ENCODE results near the gene UGT1A10.

UGT1A10 gene

DNA sequence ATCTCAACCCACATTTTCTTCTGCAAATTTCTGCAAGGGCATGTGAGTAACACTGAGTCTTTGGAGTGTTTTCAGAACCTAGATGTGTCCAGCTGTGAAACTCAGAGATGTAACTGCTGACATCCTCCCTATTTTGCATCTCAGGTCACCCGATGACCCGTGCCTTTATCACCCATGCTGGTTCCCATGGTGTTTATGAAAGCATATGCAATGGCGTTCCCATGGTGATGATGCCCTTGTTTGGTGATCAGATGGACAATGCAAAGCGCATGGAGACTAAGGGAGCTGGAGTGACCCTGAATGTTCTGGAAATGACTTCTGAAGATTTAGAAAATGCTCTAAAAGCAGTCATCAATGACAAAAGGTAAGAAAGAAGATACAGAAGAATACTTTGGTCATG lies 131.8 kb downstream of the UGT1A10 start:
- DNase-seq (ENCODE audit: extremely low read depth in 1 of 2, low read depth in 1 of 2) = no peak

DNA sequence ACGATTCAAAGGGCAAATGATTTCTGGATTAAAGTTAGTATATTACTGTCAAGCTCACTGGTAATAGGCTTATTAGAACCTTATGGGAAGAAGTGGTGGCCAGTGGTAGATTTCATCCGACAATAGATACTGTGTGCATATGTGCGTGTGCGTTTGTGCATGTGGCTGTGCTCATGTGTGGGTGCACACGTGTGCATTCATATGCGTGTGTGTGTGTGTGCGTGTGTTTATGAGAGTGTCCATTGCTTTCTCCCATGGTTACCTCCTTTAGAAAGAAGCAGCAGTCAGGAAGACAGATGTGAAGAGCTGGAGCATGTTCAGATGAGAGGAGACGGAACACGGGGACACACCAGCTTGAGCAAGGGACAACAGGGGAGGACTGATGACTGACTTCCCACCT lies 133.0 kb downstream of the UGT1A10 start:
- no peak for DNase-seq (ENCODE audit: extremely low read depth in 1 of 2, low read depth in 1 of 2)

DNA sequence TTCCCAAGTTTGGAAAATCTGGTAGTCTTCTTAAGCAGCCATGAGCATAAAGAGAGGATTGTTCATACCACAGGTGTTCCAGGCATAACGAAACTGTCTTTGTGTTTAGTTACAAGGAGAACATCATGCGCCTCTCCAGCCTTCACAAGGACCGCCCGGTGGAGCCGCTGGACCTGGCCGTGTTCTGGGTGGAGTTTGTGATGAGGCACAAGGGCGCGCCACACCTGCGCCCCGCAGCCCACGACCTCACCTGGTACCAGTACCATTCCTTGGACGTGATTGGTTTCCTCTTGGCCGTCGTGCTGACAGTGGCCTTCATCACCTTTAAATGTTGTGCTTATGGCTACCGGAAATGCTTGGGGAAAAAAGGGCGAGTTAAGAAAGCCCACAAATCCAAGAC lies 135.9 kb downstream of the UGT1A10 start:
- no peak for DNase-seq (ENCODE audit: extremely low read depth in 1 of 2, low read depth in 1 of 2)

DNA sequence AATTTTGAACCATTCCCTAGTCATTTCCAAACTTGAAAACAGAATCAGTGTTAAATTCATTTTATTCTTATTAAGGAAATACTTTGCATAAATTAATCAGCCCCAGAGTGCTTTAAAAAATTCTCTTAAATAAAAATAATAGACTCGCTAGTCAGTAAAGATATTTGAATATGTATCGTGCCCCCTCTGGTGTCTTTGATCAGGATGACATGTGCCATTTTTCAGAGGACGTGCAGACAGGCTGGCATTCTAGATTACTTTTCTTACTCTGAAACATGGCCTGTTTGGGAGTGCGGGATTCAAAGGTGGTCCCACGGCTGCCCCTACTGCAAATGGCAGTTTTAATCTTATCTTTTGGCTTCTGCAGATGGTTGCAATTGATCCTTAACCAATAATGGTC lies 136.3 kb downstream of the UGT1A10 start:
- DNase-seq (ENCODE audit: extremely low read depth in 1 of 2, low read depth in 1 of 2) = no peak

DNA sequence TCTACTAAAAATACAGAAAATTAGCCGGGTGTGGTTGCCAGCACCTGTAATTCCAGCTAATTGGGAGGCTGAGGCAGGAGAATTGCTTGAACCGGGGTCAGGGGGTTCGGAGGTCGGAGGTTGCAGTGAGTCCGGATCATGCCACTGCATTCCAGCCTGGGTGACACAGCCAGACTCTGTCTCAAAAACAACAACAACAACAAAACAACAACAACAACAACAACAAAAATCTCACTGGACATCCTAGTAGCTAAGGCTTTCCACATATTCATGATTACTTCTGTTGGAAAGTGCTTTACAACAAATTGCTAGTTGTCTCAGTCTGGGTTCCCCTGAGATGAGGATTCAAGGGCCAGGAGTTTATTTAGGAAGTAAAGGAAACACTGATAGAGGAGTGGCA lies 137.6 kb downstream of the UGT1A10 start:
- DNase-seq (ENCODE audit: extremely low read depth in 1 of 2, low read depth in 1 of 2) = no peak

- DNase-seq (ENCODE audit: extremely low read depth in 1 of 2, low read depth in 1 of 2) = no peak
Measured at GRCh38 chr2:233775414-233775813, 139.2 kb downstream of the UGT1A10 start.

- DNase-seq (ENCODE audit: extremely low read depth in 1 of 2, low read depth in 1 of 2) = no peak
Measured at GRCh38 chr2:233778030-233778429, 141.8 kb downstream of the UGT1A10 start, which contains the start of gene MROH2A. Gene MROH2A, plus strand, starts transcription at chr2:233778330. Its CDS starts 1,029 bp downstream, at chr2:233779359.

DNA sequence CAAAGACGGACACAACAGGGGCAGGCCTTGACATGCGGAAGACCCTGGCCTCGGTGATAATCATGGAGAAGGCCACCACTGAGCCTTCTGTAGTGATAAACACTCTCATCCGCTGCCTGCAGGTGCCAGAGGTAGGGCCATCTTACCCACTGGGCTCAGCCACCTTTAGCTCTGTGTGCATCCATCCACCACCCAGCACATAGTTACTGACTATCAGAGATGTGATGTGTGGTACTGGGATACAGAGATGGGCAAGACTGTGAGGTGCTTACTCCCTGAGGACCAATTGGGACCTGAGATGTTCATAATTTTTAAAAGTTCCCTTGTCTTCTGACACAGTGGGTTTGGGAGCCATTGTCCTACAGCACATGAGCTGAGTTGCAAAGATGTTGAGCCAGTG lies 143.5 kb downstream of the UGT1A10 start:
- DNase-seq (ENCODE audit: extremely low read depth in 1 of 2, low read depth in 1 of 2) = no peak

DNA sequence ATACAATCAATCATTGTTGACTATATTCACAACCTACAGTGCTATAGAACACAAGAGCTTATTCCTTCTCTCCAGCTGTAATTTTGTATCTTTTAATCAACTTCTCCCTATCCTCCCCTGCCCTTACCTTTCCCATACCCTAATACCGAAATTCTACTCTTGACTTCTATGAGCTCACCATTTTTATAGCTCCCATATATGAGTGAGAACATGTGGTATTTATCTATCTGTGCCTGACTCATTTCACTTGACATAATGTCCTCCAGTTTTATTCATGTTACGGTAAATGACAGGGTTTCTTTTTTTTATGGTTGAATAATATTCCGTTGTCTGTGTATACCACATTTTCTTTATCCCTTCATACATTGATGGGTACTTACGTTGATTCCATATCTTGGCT lies 144.5 kb downstream of the UGT1A10 start:
- no peak for DNase-seq (ENCODE audit: extremely low read depth in 1 of 2, low read depth in 1 of 2)

GRCh38 chr2:233789554-233789953 lies 153.3 kb downstream of the UGT1A10 start:
- no peak for DNase-seq (ENCODE audit: extremely low read depth in 1 of 2, low read depth in 1 of 2)

DNA sequence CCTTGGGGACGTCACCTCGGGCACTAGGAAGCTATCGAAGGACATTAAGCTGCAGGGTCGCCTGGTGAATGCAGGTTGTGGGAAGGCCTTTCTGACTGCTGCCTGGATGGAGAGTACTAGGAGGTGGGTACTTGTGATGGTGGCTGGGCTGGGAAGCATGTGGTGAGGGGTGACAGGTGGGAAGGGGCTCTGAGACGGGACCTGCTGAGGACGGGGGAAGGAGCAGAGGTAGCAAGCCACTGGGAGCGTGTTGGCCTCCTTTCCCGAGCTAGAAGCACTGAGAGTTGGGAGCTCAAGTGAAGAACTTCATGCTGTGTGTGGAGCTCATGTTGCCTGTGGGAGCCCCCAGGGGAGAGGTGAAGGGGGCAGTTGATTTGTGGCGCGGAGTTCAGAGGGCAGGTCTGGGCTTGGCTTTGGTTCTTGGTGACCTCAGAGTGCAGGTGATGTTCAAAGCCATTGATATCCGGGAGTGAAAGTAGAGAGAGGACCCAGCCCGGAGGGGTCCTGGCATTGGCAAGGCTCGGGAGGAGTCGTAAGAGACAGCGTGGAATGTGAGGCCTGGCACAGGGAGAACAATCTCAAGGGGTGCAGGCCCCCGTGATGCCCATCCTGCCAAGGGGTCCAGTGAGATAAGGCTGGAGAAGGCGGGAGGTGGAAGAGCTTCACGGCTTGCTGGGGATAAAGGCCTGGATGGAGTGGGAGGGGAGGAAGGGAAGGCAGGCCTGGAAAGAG lies 155.1 kb downstream of the UGT1A10 start:
- DNase-seq (ENCODE audit: extremely low read depth in 1 of 2, low read depth in 1 of 2) = no peak

DNA sequence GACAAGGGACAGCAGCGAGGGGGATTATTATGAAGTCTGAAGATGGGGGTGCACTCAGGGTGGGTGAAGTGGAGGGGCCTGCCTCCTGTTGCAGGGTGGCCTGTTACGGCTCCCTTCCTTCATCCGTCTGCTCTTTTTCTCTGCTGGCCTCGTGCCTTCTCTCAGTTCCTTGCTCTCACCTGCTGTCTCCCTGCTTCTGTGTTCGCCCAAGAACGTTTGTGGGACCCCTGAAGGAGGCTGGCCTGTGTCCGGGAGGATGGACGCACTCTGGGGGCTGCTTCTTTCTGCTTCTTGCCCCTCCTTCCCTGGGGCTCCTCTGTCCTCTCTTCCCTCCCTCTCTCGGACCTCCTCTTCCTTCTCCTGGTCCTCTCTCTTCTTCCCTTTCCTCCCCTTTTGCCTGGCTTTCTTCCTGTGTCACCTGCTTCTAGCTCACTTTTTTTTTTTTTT lies 155.7 kb downstream of the UGT1A10 start:
- DNase-seq (ENCODE audit: extremely low read depth in 1 of 2, low read depth in 1 of 2) = no peak

DNA sequence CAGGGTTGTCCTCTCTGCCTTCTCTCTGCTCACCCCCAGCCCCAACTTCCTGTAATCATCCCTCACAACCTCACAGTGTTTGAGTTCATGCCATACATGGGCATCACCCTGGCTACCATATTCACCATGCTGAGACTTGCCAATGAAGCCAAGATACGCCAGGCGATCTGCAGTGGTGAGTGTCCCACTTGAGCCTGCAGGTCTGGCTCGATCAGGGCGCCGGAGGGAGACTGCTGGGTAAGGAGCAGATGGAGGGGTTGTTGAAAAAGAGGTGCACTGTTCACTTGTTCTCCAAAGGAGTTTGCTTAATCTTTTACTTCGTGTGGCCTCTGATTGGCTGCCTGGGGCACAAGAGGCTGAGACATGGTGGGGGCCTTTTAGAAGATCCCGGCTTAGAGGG lies 156.5 kb downstream of the UGT1A10 start:
- DNase-seq (ENCODE audit: extremely low read depth in 1 of 2, low read depth in 1 of 2) = no peak

DNA sequence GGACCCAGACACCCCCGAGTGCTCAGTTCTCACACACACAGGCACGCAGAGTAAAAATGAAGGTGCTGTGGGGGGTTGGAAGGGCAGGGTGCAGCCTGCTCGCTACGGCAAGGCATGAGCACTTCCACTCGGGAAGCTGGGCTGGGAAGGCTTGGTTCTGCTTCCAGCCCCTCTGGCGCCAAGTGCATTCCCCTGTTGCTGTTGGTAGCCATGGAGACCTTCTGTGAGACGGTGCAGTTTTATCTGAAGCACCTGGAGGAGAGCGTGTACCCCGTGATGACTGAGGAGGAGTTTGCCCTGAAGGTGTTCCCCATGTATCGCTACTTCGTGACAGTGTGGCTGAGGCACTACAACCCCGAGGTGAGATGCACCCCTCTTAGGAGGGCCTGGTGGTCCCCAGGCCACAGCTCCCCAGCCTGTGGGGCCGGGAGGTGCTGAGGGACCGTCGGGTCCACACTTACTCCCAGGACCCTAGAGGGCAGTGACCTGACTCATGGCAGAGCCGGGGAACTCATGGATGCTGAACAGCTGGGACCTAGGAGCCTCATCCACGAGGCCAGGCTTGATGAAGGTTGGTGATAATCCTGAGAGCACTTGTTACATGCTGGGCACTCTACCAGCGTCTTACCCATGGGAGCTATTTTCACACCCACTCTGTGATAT lies 157.3 kb downstream of the UGT1A10 start:
- DNase-seq (ENCODE audit: extremely low read depth in 1 of 2, low read depth in 1 of 2) = no peak

GRCh38 chr2:233794128-233794658 lies 157.9 kb downstream of the UGT1A10 start:
- DNase-seq (ENCODE audit: extremely low read depth in 1 of 2, low read depth in 1 of 2) = no peak

- no peak for DNase-seq (ENCODE audit: extremely low read depth in 1 of 2, low read depth in 1 of 2)
Measured at GRCh38 chr2:233795735-233796171, 159.5 kb downstream of the UGT1A10 start.

- no peak for DNase-seq (ENCODE audit: extremely low read depth in 1 of 2, low read depth in 1 of 2)
Measured at GRCh38 chr2:233796254-233796653, 160.0 kb downstream of the UGT1A10 start.

DNA sequence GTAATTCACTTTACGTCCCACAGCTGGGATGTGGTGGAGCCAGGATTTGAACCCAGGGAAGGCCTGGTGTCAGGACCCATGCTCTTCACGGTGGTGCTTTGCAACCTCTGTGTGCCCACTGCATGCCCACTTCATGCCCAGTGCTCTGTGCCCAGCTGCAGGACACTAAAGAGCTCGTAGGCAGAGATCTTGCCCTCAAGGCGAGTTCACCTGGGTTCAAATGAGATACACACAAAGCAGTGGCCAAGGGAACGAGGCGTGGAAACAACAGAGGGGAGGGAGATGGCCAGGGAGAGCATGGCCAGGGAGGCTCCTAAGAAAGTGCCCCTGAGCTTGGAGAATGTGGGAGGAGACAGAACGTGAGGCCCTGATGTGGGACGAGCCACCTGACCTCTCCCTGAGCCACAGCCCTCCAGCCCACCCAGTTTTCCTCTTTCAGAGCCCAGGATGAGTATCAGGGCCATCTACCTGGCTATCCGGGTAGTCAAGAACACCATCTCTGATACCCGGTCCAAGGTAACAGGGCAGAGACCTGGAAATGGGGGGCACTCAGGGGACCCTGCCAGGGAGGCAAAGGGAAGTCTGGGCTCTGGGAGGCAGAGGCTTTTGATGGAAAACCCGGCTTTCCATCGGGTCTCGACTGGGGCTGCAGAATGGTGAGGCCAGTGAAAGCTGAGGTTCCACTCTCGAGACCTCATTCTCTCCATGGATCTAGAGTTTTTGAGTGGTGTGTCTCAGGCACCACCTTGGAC lies 162.3 kb downstream of the UGT1A10 start:
- DNase-seq (ENCODE audit: extremely low read depth in 1 of 2, low read depth in 1 of 2) = no peak

GRCh38 chr2:233799087-233799665 lies 162.9 kb downstream of the UGT1A10 start:
- DNase-seq (ENCODE audit: extremely low read depth in 1 of 2, low read depth in 1 of 2) = no peak

GRCh38 chr2:233799716-233800115 lies 163.5 kb downstream of the UGT1A10 start:
- no peak for DNase-seq (ENCODE audit: extremely low read depth in 1 of 2, low read depth in 1 of 2)

DNA sequence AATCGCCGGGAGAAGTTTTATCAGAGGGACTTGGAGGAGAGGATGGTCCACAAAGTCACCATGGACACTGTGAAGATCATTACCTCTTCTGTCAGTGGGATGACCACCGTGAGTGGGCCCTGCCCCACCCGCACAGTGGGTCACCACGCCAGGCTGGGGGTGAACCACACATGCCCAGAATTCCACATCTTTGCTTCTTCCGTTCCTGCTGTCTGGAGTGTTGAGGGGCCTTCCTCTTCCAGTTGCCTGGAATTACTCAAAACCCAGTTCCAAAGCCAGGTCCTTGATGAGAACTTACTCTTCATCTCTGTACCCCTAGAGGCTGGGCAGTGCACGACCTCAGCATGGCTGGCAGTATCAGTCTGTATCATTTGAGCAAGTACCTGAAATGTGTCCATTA lies 164.0 kb downstream of the UGT1A10 start:
- no peak for DNase-seq (ENCODE audit: extremely low read depth in 1 of 2, low read depth in 1 of 2)

Measured in activated CD8-positive, alpha-beta memory T cell treated with anti-CD3 and anti-CD28 coated beads for 1 hour (primary cell).